WERI-Rb-1 (cell line): ENCODE measurements around the gene EIF4A3.
A peak's percentile ranks its signal among the peaks of the same experiment; 100 is the strongest.

Source experiments
- DNase-seq: peaks from one replicate; pipeline ENCODE4 v3.0.0-alpha.2; 2020
- H3K27ac ChIP-seq: fragments of 250-450 bp; sonication (Bioruptor Pico); 2 replicates; pipeline ENCODE4 v1.5.1; 2020; ENCODE audit warnings: mild to moderate bottlenecking, moderate library complexity
- H3K27me3 ChIP-seq: fragments of 250-450 bp; sonication (Bioruptor Pico); 2 replicates; pipeline ENCODE4 v1.5.1; 2021; ENCODE audit warnings: mild to moderate bottlenecking, low read depth, moderate library complexity; ENCODE audit not compliant: insufficient read depth, severe bottlenecking
- H3K36me3 ChIP-seq: fragments of 250-450 bp; sonication (Bioruptor Pico); 2 replicates; pipeline ENCODE4 v1.5.1; 2020; ENCODE audit warnings: mild to moderate bottlenecking, moderate library complexity
- H3K4me3 ChIP-seq: 2 replicates; pipeline ENCODE4 v1.5.1; 2011; ENCODE audit warnings: low read depth, mild to moderate bottlenecking, control low read depth, low read length
- H3K9me3 ChIP-seq: fragments of 250-450 bp; sonication (Bioruptor Pico); 2 replicates; pipeline ENCODE4 v1.5.1; 2021; ENCODE audit warnings: mild to moderate bottlenecking, moderate library complexity; ENCODE audit not compliant: severe bottlenecking
- TF ChIP-seq, protein P1 (sequence below): IDR thresholded peaks from 2 replicates; pipeline ENCODE4 v1.5.1; 2011; ENCODE audit warnings: low read depth, mild to moderate bottlenecking, control low read depth, inconsistent platforms, low read length

The EIF4A3 gene

DNA sequence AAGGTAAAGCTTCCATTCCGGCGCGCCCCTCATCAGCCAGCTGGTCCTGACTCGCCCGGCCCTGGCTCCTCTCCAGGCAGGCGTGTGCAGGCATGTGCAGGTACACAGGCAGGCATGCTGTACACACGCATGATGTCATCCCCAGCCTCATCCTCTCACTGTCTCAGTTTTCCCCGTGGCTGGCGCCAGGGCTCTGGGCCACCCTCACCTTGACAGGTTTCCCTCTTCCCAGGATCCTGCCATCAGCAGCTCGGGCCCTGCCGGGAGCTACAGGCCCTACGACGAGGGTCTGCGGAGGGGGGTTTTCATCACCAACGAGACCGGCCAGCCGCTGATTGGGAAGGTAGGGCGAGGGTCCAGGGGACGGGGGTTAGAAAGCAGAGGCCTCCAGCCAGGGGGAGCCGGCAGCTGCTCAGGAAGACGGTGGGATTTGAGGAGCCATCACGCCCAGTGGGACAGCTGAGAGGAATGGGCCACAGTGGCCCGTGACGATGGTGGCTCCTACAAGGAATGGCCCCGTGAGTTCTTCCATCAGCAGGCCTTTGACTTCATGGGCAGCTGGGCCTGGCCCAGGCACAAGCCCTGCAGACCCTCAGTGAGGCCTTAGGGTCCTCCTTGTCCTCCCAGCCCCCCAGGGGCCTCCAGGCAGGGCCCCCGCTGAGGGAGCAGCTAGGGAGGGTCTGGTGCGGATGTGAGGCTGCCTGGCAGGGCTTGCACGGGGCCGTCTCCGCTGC is 37.0 kb downstream of the EIF4A3 start:
- TF ChIP-seq, protein P1, sequence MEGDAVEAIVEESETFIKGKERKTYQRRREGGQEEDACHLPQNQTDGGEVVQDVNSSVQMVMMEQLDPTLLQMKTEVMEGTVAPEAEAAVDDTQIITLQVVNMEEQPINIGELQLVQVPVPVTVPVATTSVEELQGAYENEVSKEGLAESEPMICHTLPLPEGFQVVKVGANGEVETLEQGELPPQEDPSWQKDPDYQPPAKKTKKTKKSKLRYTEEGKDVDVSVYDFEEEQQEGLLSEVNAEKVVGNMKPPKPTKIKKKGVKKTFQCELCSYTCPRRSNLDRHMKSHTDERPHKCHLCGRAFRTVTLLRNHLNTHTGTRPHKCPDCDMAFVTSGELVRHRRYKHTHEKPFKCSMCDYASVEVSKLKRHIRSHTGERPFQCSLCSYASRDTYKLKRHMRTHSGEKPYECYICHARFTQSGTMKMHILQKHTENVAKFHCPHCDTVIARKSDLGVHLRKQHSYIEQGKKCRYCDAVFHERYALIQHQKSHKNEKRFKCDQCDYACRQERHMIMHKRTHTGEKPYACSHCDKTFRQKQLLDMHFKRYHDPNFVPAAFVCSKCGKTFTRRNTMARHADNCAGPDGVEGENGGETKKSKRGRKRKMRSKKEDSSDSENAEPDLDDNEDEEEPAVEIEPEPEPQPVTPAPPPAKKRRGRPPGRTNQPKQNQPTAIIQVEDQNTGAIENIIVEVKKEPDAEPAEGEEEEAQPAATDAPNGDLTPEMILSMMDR, result no peak
- Histone ChIP-seq H3K9me3 (peaks cover 2% of the 10 kb centered on the region), H3K4me3 (no peak overlapping the region), H3K27me3 (no peaks in the 10 kb centered on the region), H3K27ac (peak overlapping the region; percentile 58), H3K36me3 (peaks cover 57% of the 10 kb centered on the region)
- DNase-seq, result no peak

DNA sequence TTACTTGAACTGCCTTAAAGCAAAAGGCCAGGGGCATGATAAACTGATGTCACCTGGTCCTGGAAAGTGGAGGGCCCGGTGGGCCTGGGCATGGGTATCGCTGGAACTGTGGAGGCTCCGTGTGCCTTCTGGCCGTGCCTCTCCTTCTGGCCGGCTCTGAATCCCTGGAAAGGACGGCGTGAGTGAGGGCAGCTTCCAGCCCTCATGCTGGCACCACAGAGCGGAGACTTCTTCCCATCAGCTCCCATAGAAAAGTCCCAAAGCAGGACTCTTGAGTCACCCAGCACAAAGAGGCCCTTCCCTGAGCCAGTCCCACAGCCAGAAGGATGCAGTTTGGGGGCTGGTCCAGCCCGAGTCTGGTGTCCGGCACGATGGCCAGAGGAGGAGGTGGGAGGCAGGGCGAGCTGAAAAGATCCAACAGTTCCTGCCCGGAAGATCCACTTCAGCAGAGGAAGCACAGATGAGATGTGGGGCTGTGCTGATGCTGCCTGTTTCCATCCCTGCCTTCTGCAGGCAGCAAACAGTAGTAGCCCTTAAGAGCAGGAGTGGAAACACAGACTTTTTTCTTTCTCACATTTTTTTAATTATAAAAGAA is 37.8 kb downstream of the EIF4A3 start:
- TF ChIP-seq, protein P1, result no peak
- no peaks in the 10 kb centered on the region for H3K9me3 ChIP-seq
- peak overlapping the region; percentile 58 for H3K27ac ChIP-seq
- H3K4me3 ChIP-seq, result no peak overlapping the region
- DNase-seq, result no peak
- no peaks in the 10 kb centered on the region for H3K27me3 ChIP-seq
- peaks cover 52% of the 10 kb centered on the region for H3K36me3 ChIP-seq

- H3K27ac ChIP-seq, result no peak overlapping the region
- TF ChIP-seq, protein P1, result no peak
These were observed 38.6 kb downstream of the EIF4A3 start for GRCh38 chr17:80108036-80108971.

GRCh38 chr17:80107231-80108021 is 39.5 kb downstream of the EIF4A3 start:
- Histone ChIP-seq H3K9me3 (no peaks in the 10 kb centered on the region), H3K27ac (no peak overlapping the region), H3K36me3 (peaks cover 44% of the 10 kb centered on the region), H3K27me3 (no peaks in the 10 kb centered on the region), H3K4me3 (no peak overlapping the region)
- TF ChIP-seq, protein P1, result no peak
- DNase-seq, result no peak

More at GRCh38 chr17:80108036-80108971, 38.6 kb downstream of the EIF4A3 start:
- Histone ChIP-seq H3K36me3 (peaks cover 46% of the 10 kb centered on the region), H3K4me3 (no peak overlapping the region), H3K9me3 (no peaks in the 10 kb centered on the region), H3K27me3 (no peaks in the 10 kb centered on the region)
- DNase-seq, result no peak

DNA sequence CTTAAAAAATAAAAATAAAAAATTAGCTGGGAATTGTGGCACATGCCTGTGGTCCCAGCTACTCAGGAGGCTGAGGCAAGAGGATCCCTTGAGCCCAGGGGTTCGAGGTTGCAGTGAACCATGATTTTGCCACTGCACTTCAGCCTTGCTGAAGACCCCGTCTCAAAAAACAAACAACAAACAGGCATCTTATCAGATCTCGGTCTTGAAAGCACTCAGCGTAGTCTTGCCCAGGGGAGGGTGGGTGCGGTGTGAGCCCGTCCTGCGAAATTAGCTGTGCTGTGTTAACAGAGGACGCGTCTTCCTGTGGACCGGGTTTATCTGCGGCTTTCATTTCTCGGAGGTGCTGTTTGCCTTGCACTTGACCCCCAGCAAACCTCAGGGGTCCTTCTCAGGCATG is 40.2 kb downstream of the EIF4A3 start:
- no peaks in the 10 kb centered on the region for H3K27me3 ChIP-seq
- H3K4me3 ChIP-seq, result no peak overlapping the region
- H3K9me3 ChIP-seq, result no peaks in the 10 kb centered on the region
- H3K36me3 ChIP-seq, result peaks cover 38% of the 10 kb centered on the region
- TF ChIP-seq, protein P1, result no peak
- no peak for DNase-seq
- no peak overlapping the region for H3K27ac ChIP-seq
